ENCODE measurements around the gene NAA60.

The NAA60 gene

DNA sequence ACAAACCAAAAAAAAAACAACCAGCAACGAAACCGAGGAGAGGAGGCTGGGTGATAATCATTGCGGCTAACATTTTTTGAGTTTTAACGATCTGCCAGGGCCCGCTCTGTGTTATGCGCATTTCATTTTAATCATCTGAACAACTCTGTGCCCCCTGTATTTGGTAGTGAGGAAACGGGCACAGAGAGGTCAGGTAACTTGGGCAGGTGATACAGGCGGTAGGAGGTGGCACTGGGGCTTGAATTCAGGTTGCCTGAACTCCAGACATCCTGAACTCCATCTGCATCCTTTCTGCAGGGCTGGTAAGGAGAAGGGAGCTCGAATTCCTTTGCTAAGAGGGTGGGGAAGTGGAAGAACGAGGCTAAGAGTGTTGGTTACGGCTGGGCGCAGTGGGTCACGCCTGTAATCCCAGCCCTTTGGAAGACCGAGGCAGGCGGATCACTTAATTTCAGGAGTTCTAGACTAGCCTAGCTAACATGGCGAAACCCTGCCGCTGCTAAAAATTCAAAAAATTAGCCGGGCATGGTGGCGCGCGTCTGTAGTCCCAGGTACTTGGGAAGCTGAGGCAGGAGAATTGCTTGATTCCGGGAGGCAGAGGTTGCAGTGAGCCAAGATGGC lies 58.4 kb downstream of the NAA60 start:
- TF ChIP-seq, protein P1, sequence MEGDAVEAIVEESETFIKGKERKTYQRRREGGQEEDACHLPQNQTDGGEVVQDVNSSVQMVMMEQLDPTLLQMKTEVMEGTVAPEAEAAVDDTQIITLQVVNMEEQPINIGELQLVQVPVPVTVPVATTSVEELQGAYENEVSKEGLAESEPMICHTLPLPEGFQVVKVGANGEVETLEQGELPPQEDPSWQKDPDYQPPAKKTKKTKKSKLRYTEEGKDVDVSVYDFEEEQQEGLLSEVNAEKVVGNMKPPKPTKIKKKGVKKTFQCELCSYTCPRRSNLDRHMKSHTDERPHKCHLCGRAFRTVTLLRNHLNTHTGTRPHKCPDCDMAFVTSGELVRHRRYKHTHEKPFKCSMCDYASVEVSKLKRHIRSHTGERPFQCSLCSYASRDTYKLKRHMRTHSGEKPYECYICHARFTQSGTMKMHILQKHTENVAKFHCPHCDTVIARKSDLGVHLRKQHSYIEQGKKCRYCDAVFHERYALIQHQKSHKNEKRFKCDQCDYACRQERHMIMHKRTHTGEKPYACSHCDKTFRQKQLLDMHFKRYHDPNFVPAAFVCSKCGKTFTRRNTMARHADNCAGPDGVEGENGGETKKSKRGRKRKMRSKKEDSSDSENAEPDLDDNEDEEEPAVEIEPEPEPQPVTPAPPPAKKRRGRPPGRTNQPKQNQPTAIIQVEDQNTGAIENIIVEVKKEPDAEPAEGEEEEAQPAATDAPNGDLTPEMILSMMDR (conservative IDR thresholded peaks at IDR 0.05; ENCODE audit: low read depth, low read length): no peak
- peak overlapping the region; percentile 94 for H3K4me3 ChIP-seq (ENCODE audit: low read depth, low read length)
- DNase-seq (ENCODE audit: low read depth): no peak

DNA sequence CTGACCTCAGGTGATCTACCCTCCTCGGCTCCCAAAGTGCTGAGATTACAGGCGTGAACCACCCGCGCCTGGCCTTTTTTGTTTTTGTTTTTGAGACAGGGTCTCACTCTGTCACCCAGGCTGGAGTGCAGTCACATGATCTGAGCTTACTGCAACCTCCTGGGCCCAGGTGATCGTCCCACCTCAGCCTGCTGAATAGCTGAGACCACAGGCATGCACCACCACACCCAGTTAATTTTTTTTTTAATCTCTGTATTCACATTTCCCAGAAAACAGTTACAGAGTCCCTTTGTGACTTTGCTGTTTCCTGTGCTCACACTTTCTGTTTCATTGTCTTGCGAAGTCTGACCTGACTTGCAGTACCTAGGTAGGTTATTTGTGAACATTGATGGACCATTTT lies 60.0 kb downstream of the NAA60 start:
- TF ChIP-seq, protein P1 (conservative IDR thresholded peaks at IDR 0.05; ENCODE audit: low read depth, low read length): no peak
- DNase-seq (ENCODE audit: low read depth): no peak

DNA sequence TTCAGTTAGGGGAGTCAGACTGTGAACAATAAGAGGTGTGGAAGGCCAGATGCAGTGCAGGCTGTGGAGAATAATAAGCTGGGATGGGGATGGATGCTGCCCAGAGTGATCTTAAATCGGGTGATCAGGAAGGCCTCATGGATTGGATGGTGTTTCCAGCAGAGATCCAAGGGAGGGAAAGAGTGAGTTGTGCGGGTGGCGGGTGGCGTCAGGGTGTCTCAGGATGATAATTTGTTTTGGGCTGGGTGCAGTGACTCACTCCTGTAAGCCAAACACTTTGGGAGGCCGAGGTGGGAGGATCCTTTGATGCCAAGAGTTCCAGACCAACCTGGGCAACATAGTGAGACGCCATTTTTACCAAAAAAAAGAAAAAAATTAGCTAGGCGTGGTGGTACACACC lies 65.3 kb downstream of the NAA60 start:
- TF ChIP-seq, protein P1 (conservative IDR thresholded peaks at IDR 0.05; ENCODE audit: low read depth, low read length): no peak
- no peak overlapping the region for H3K4me3 ChIP-seq (ENCODE audit: low read depth, low read length)
- DNase-seq (ENCODE audit: low read depth): no peak

More for the DNA sequence above, 60.0 kb downstream of the NAA60 start:
- no peak overlapping the region for H3K4me3 ChIP-seq (ENCODE audit: low read depth, low read length)

DNA sequence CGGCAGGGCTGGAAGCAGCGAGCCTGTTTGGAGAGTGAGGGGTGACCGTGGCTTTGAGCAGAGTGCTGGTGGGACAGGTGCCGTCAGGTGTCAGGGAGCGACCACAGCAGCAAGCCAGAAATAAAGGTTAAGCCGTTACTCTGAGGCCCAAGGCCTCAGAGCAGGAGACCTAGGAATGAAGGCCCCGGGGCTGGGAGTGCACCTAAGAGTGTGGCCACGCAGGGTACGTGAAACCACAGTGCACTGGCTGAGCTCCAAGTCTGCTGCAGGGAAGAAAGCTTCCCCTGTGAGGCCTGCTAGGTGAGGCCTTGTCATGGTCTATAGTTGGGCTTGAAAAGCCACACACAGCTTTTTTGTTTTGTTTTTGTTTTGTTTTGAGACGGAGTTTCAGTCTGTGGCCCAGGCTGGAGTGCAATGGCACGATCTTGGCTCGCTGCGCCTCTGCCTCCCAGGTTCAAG lies 66.0 kb downstream of the NAA60 start:
- peak; percentile 61 for DNase-seq (ENCODE audit: low read depth)
- no peak overlapping the region for H3K4me3 ChIP-seq (ENCODE audit: low read depth, low read length)
- TF ChIP-seq, protein P1 (conservative IDR thresholded peaks at IDR 0.05; ENCODE audit: low read depth, low read length): no peak

DNA sequence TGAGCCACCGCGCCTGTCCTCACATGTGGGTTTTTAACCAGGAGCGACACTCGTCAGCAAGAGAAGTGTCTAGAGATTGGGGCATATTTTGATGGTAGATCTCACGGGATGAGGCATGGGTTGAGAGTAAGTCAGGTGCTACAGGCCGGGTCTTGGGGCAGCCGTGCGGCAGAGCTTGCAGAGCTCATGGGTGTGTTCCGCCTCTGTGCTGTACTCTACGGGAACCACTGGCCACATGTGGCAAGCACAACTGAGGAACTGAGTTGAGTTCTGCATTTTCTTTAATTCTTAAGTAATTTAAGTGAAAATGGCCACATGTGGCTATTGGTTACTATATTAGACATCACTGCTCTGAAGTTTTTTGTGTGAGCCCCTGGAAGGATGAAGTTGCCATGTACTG lies 66.9 kb downstream of the NAA60 start:
- H3K4me3 ChIP-seq (ENCODE audit: low read depth, low read length): no peak overlapping the region
- TF ChIP-seq, protein P1 (conservative IDR thresholded peaks at IDR 0.05; ENCODE audit: low read depth, low read length): no peak
- no peak for DNase-seq (ENCODE audit: low read depth)

DNA sequence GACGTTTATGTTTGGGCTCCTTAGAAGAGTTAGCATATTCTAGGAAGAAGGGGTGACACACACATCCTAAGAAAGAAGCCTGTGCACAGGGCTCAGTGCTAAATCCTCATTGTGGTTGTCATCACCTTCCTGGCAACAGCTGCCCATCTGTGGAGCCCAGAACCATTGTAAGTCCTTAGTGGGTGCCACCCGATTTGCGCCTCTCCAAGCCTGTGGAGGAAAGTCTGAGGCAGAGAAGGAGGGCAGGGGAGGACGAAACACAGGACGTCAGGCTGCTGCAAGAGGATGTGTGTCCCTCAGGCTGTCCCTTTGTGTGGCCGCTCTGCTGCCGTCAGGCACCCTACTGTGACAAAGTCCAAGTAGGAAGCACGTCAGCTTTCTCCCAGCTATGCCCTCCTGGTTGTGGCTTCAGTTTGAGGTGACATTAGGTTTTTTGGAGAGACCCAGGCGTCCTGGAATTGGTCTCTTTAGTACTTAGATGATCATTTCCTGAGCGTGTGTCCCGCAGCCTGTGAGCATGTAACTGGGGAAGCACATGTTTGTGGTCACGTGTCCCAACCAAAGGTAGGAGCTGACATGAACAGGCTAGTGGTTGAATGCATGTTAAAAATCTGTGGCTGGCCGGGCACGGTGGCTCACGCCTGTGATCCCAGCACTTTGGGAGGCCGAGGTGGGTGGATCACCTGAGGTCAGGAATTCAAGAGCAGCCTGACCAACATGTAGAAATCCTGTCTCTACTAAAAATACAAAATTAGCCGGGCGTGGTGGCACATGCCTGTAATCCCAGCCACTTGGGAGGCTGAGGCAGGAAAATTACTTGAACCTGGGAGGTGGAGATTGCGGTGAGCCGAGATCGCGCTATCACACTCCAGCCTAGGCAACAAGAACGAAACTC lies 68.1 kb downstream of the NAA60 start:
- H3K4me3 ChIP-seq (ENCODE audit: low read depth, low read length): no peak overlapping the region
- DNase-seq (ENCODE audit: low read depth): no peak
- TF ChIP-seq, protein P1 (conservative IDR thresholded peaks at IDR 0.05; ENCODE audit: low read depth, low read length): no peak
